ENCODE results near the gene BTBD7.

DNA sequence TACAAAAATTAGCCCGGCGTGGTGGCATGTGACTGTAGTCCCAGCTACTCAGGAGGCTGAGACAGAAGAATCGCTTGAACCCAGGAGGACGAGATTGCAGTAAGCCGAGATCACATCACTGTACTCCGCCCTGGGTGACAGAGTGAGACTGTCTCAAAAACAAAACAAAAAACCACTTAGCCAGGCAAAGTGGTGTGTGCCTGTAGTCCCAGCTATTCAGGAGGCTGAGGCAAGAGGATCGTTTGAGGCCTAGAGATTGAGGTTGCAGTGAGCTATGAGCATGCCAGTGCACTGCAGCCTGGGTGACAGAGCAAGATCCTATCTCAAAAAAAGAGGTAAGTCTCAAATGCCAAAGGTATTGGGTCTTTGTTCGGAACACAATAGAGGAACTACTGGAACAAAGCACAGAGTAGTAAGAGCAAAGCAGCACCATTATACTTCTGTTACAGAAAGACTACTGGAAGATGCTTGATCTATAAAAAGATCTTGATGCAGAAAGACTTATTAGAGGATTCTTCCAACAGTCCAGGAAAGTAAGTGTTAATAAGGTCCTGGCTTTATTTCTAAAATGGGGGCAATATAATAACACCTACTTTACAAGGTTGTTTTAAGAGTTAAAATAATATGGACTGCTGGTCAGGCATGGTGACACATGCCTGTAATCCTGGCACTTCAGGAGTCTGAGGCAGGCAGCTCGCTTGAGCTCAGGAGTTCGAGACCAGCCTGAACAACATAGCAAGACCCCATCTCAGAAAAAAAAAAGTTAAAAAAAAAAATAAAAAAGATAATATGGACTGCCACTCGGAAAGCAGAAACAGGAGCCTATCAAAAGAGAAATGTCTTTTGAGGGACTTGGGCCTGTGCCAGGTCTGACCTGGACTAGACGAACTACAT is 29.9 kb downstream of the BTBD7 start:
- TF ChIP-seq GATA2 (IDR thresholded peaks at IDR 0.05; ENCODE audit: low read depth, low read length) (no peak), GATA3 (IDR thresholded peaks at IDR 0.05; ENCODE audit: low read depth, low read length) (no peak)

Data from SH-SY5Y (cell line).